H9 (cell line): ENCODE results near the gene NLRC3. TPM values are rescaled to one million over a fixed set of nuclear protein-coding genes. Genes with fewer than 3 reads are reported as not detected.

Source experiments
- DNase-seq: peaks from one replicate; pipeline ENCODE4 v3.0.0-alpha.2; 2017
- H2AFZ ChIP-seq: one replicate; pipeline ENCODE4 v1.6.1; 2013; ENCODE audit warnings: mild to moderate bottlenecking, low read length, control low read depth, moderate library complexity
- H2AK5ac ChIP-seq: 2 replicates; pipeline ENCODE4 v1.6.1; 2013; ENCODE audit warnings: low read length, control low read depth, mixed read lengths; ENCODE audit not compliant: insufficient read length
- H2BK120ac ChIP-seq: one replicate; pipeline ENCODE4 v1.6.1; 2013; ENCODE audit warnings: low read depth, mild to moderate bottlenecking, low read length, control low read depth, inconsistent platforms; ENCODE audit not compliant: poor library complexity, severe bottlenecking
- H2BK12ac ChIP-seq: 2 replicates; pipeline ENCODE4 v1.6.1; 2013; ENCODE audit warnings: low read length, control low read depth, mixed read lengths, low read depth; ENCODE audit not compliant: insufficient read length
- H2BK15ac ChIP-seq: 2 replicates; pipeline ENCODE4 v1.6.1; 2013; ENCODE audit warnings: low read depth, low read length, control low read depth
- H2BK20ac ChIP-seq: one replicate; pipeline ENCODE4 v1.6.1; 2013; ENCODE audit warnings: low read depth, mild to moderate bottlenecking, low read length, control low read depth, inconsistent platforms; ENCODE audit not compliant: poor library complexity, severe bottlenecking
- H2BK5ac ChIP-seq: 2 replicates; pipeline ENCODE4 v1.6.1; 2013; ENCODE audit warnings: low read length, control low read depth, mixed read lengths; ENCODE audit not compliant: insufficient read length
- H3K14ac ChIP-seq: 2 replicates; pipeline ENCODE4 v1.6.1; 2013; ENCODE audit warnings: low read length, control low read depth; ENCODE audit not compliant: insufficient read depth
- H3K18ac ChIP-seq: 2 replicates; pipeline ENCODE4 v1.6.1; 2013; ENCODE audit warnings: low read depth, mild to moderate bottlenecking, mixed read lengths, low read length, control low read depth; ENCODE audit not compliant: insufficient read length
- H3K23ac ChIP-seq: 2 replicates; pipeline ENCODE4 v1.6.1; 2013; ENCODE audit warnings: low read length, control low read depth, mixed read lengths, low read depth; ENCODE audit not compliant: insufficient read length
- H3K23me2 ChIP-seq: 2 replicates; pipeline ENCODE4 v1.6.1; 2013; ENCODE audit warnings: low read depth, mild to moderate bottlenecking, mixed read lengths, low read length, control low read depth; ENCODE audit not compliant: insufficient read length, poor library complexity, severe bottlenecking
- H3K27ac ChIP-seq: 2 replicates; pipeline ENCODE4 v1.5.1; 2013; ENCODE audit warnings: low read length, control low read depth, mixed read lengths, low read depth; ENCODE audit not compliant: insufficient read length
- H3K27me3 ChIP-seq: 2 replicates; pipeline ENCODE4 v1.6.1; 2013; ENCODE audit warnings: low read length, control low read depth, inconsistent platforms; ENCODE audit not compliant: insufficient read depth
- H3K4ac ChIP-seq: 2 replicates; pipeline ENCODE4 v1.6.1; 2013; ENCODE audit warnings: low read depth, mild to moderate bottlenecking, control low read depth, inconsistent platforms, low read length, moderate library complexity
- H3K4me1 ChIP-seq: 2 replicates; pipeline ENCODE4 v1.6.1; 2013; ENCODE audit warnings: low read length, control low read depth, inconsistent platforms; ENCODE audit not compliant: insufficient read depth
- H3K4me2 ChIP-seq: 2 replicates; pipeline ENCODE4 v1.6.1; 2013; ENCODE audit warnings: low read length, control low read depth, mixed read lengths; ENCODE audit not compliant: insufficient read length, insufficient read depth
- H3K56ac ChIP-seq: 2 replicates; pipeline ENCODE4 v1.6.1; 2013; ENCODE audit warnings: low read depth, mild to moderate bottlenecking, mixed read lengths, low read length, control low read depth; ENCODE audit not compliant: insufficient read length
- H3K79me1 ChIP-seq: 2 replicates; pipeline ENCODE4 v1.6.1; 2013; ENCODE audit warnings: low read depth, mild to moderate bottlenecking, moderate library complexity, low read length, control low read depth, inconsistent platforms; ENCODE audit not compliant: insufficient read depth, poor library complexity, severe bottlenecking
- H3K79me2 ChIP-seq: 2 replicates; pipeline ENCODE4 v1.6.1; 2013; ENCODE audit warnings: low read length, control low read depth, inconsistent platforms; ENCODE audit not compliant: insufficient read depth
- H3K9ac ChIP-seq: 2 replicates; pipeline ENCODE4 v1.6.1; 2013; ENCODE audit warnings: low read length, control low read depth, mixed read lengths; ENCODE audit not compliant: insufficient read length; ENCODE audit errors: extremely low read depth
- H3K9me3 ChIP-seq: one replicate; pipeline ENCODE4 v1.6.1; 2013; ENCODE audit warnings: low read depth, low read length, inconsistent platforms; ENCODE audit not compliant: control insufficient read depth
- H3T11ph ChIP-seq: one replicate; pipeline ENCODE4 v1.6.1; 2013; ENCODE audit warnings: mild to moderate bottlenecking, low read length, control low read depth, inconsistent platforms
- H4K20me1 ChIP-seq: one replicate; pipeline ENCODE4 v1.6.1; 2013; ENCODE audit not compliant: control insufficient read depth, insufficient read length, insufficient read depth
- H4K5ac ChIP-seq: 2 replicates; pipeline ENCODE4 v1.6.1; 2013; ENCODE audit warnings: low read depth, mild to moderate bottlenecking, mixed read lengths, low read length, control low read depth; ENCODE audit not compliant: insufficient read length
- H4K8ac ChIP-seq: replicated peaks from 2 replicates; pipeline ENCODE4 v1.6.1; 2013; ENCODE audit warnings: low read length, control low read depth, mixed read lengths, low read depth; ENCODE audit not compliant: insufficient read length
- H4K91ac ChIP-seq: 2 replicates; pipeline ENCODE4 v1.6.1; 2013; ENCODE audit warnings: low read depth, mild to moderate bottlenecking, moderate library complexity, mixed read lengths, low read length, control low read depth; ENCODE audit not compliant: insufficient read length
- H3K27ac Mint-ChIP-seq, 3 experiments: 2 replicates in 2 of 3; 3 replicates in 1 of 3; pipeline ENCODE4 v1.8.0; 2020 to 2021; ENCODE audit warnings: mixed read lengths in 3 of 3, mild to moderate bottlenecking in 1 of 3, moderate library complexity in 1 of 3
- H3K27me3 Mint-ChIP-seq: 2 replicates; pipeline ENCODE4 v1.8.0; 2021; ENCODE audit warnings: low read depth, mild to moderate bottlenecking, moderate library complexity, mixed read lengths
- H3K36me3 Mint-ChIP-seq, 3 experiments: 2 replicates in 2 of 3; 3 replicates in 1 of 3; pipeline ENCODE4 v1.8.0; 2020 to 2021; ENCODE audit warnings: low read depth in 3 of 3, mixed read lengths in 3 of 3; ENCODE audit not compliant: insufficient read depth in 1 of 3
- H3K4me1 Mint-ChIP-seq, 2 experiments: 2 replicates each; pipeline ENCODE4 v1.8.0; 2020; ENCODE audit warnings: mixed read lengths in 2 of 2
- H3K4me3 Mint-ChIP-seq, 2 experiments: 2 replicates in 1 of 2; 3 replicates in 1 of 2; pipeline ENCODE4 v1.8.0; 2020 to 2021; ENCODE audit warnings: mild to moderate bottlenecking in 2 of 2, mixed read lengths in 2 of 2, moderate library complexity in 1 of 2
- H3K9me3 Mint-ChIP-seq, 2 experiments: 2 replicates in 1 of 2; 3 replicates in 1 of 2; pipeline ENCODE4 v1.8.0; 2020; ENCODE audit warnings: mild to moderate bottlenecking in 2 of 2, mixed read lengths in 2 of 2, moderate library complexity in 1 of 2
- CTCF ChIP-seq: fragments of 200-600 bp; sonication (generic); conservative IDR thresholded peaks from 3 replicates; pipeline ENCODE4 v1.8.0; 2021; ENCODE audit warnings: antibody characterized with exemption, mild to moderate bottlenecking
- WGBS: extraction: QIAGEN DNeasy Blood & Tissue Kit; methylation state at CpG from one replicate; pipeline ENCODE4 v1.1.7; 2013; ENCODE audit warnings: missing lambda C conversion rate, low lambda C conversion rate, mixed read lengths; ENCODE audit not compliant: insufficient read length; ENCODE audit errors: extremely low coverage; 5-methylcytosine and 5-hydroxymethylcytosine counted together
- total RNA-seq: library from RNA; stranded (reverse); gene quantifications from 2 replicates; pipeline ENCODE4 v1.2.1, GENCODE V29; 2021

Gene NLRC3
- total RNA-seq, 1 experiment from 2014 or later: 0.44 TPM

GRCh38 chr16:3580251-3580651 is 3.0 kb upstream of the NLRC3 start:
- Histone ChIP-seq H2AFZ (no peak overlapping the region), H4K91ac (no peak overlapping the region), H3K4me1 (no peaks in the 10 kb centered on the region), H3K23ac (no peak overlapping the region), H2BK20ac (no peak overlapping the region), H3K79me1 (no peaks in the 10 kb centered on the region), H3K4ac (no peak overlapping the region), H2BK12ac (no peak overlapping the region), H3K27me3 (no peaks in the 10 kb centered on the region), H2AK5ac (no peak overlapping the region), H4K8ac (no peak overlapping the region), H3K27ac (no peak overlapping the region), H2BK5ac (no peak overlapping the region), H3K79me2 (no peaks in the 10 kb centered on the region), H3K4me2 (no peak overlapping the region), H3T11ph (no peak overlapping the region), H2BK15ac (no peak overlapping the region), H3K14ac (no peak overlapping the region; the same call in 1 of the 2 replicates), H3K23me2 (no peaks in the 10 kb centered on the region), H3K9ac (no peak overlapping the region), H4K20me1 (no peaks in the 10 kb centered on the region), H2BK120ac (no peak overlapping the region), H3K9me3 (no peaks in the 10 kb centered on the region), H3K18ac (no peak overlapping the region), H4K5ac (no peak overlapping the region), H3K56ac (no peak overlapping the region)
- Mint-ChIP-seq H3K27me3 (no peaks in the 10 kb centered on the region), H3K4me3 (no peak overlapping the region), H3K36me3 (peaks cover 9 to 28% (median 23%) of the 10 kb centered on the region in 3 experiments; a peak in 6 of 7 replicates), H3K9me3 (no peaks in the 10 kb centered on the region), H3K4me1 (peaks cover 10 to 25% of the 10 kb centered on the region in 2 experiments; a peak in 3 of 4 replicates), H3K27ac (peak overlapping the region; percentile 64 to 91 (median 65); a peak in 4 of 7 replicates)
- no peak for DNase-seq
- TF ChIP-seq CTCF: no peak
- WGBS: no CpG with 5 or more reads among the region's 11 CpGs
